Measurements from ENCODE around the gene THAP11. TPM values are rescaled to one million over a fixed set of nuclear protein-coding genes. Genes with fewer than 3 reads are reported as not detected.

The THAP11 gene
- total and polyA plus RNA-seq, 2 of the 13 experiments (the other 11 are each of a cell fraction or from before 2014, with no cell fraction given): 44.2 to 53.4 TPM

- no peak for TF ChIP-seq MIER2 (CRISPR knock-in tag; IDR thresholded peaks at IDR 0.05)
- TF ChIP-seq ZNF576 (CRISPR knock-in tag; IDR thresholded peaks at IDR 0.05): no peak
- TF ChIP-seq POLR2AphosphoS2 (IDR thresholded peaks at IDR 0.05; ENCODE audit: low read depth, low read length): no peak
- no peak for TF ChIP-seq ZNF101 (CRISPR knock-in tag; IDR thresholded peaks at IDR 0.05; ENCODE audit: borderline replicate concordance, low read depth)
Observed at GRCh38 chr16:67801883-67802282, 40.2 kb upstream of the THAP11 start (continued).

- POLR2A ChIA-PET: interaction anchor here (1.5 kb wide), 1 partner anchor 42 kb away, joined by 4 read pairs; the partner anchor contains the start of gene NUTF2
- Histone ChIP-seq H3K9ac (ENCODE audit: insufficient read depth, low read depth, low read length) (no peak overlapping the region), H3K4me3 (replicated peaks in 1 of 3; ENCODE audit: insufficient read depth in 1 of 3, low read depth in 2 of 3, low read length in 3 of 3) (no peak overlapping the region), H3K9me3 (ENCODE audit: low read length) (no peaks in the 10 kb centered on the region), H3K79me2 (ENCODE audit: insufficient read depth, low read length) (peaks cover 56% of the 10 kb centered on the region), H3K4me2 (ENCODE audit: low read depth, low read length) (no peak overlapping the region), H2AFZ (ENCODE audit: low read length) (no peak overlapping the region), H3K27me3 (ENCODE audit: control insufficient read depth in 1 of 2, insufficient read depth in 2 of 2, low read length in 2 of 2) (no peaks in the 10 kb centered on the region; a peak in 1 of 5 replicates), H3K36me3 (replicated peaks in 1 of 2; ENCODE audit: control insufficient read depth in 1 of 2, insufficient read depth in 2 of 2, low read length in 2 of 2) (peaks cover 9 to 32% of the 10 kb centered on the region in 2 experiments), H3K4me1 (ENCODE audit: insufficient read depth, low read length) (peaks cover 42% of the 10 kb centered on the region), H4K20me1 (ENCODE audit: insufficient read depth, low read length) (peaks cover 12% of the 10 kb centered on the region), H3K27ac (ENCODE audit: extremely low read length, insufficient read depth, low read length) (no peak overlapping the region)
- CTCF ChIA-PET (ENCODE audit: low intra/inter-chr PET ratio, low total read pairs): no interaction called here
- DNase-seq (ENCODE audit: low spot score): no peak
- TF ChIP-seq CENPX (CRISPR knock-in tag; IDR thresholded peaks at IDR 0.05): no peak
- no peak for TF ChIP-seq ZSCAN25 (CRISPR knock-in tag; IDR thresholded peaks at IDR 0.05)
- no peak for TF ChIP-seq NKX3-1 (CRISPR knock-in tag; IDR thresholded peaks at IDR 0.05)
- no peak for TF ChIP-seq ZNF644 (CRISPR knock-in tag; IDR thresholded peaks at IDR 0.05; ENCODE audit: low read depth)
- TF ChIP-seq FOXA3 (CRISPR knock-in tag; IDR thresholded peaks at IDR 0.05): no peak
- no peak for TF ChIP-seq SMAD1 (CRISPR knock-in tag; IDR thresholded peaks at IDR 0.05; ENCODE audit: borderline replicate concordance, low read depth)
- in situ Hi-C loops (cut with HindIII; ENCODE audit: extremely low pct_ligation_motif_present, low pct_unique_long_range_greater_than_20kb) (no loop called here), intact Hi-C loops (cut with micrococcal nuclease; ENCODE audit: unreplicated experiment) (no loop called here)
- no peak for FAIRE-seq
- BruUV-seq (replicated peaks): no TSS peak
- 100% methylated on average over 3 of the region's 3 CpGs for WGBS (ENCODE audit: low lambda C conversion rate)
- ATAC-seq: no peak
Observed at GRCh38 chr16:67803894-67804293, 38.2 kb upstream of the THAP11 start.

All from HepG2 (cell line).